Cardiac muscle cell (in vitro differentiated cells and primary cell): ENCODE measurements around the gene GPR31. TPM values are rescaled to one million over a fixed set of nuclear protein-coding genes. Genes with fewer than 3 reads are reported as not detected.

Experiments used
- DNase-seq, 2 donors: peaks; one replicate each; pipeline versions ENCODE4 v3.0.0 to v3.0.0-alpha.2; 2010 to 2017; ENCODE audit warnings: low read depth in 1 of 2, low spot score in 1 of 2
- H3K27ac ChIP-seq: fragments of 200-600 bp; sonication (generic); 2 replicates; pipeline ENCODE4 v1.5.1; 2016
- H3K27me3 ChIP-seq: fragments of 200-600 bp; sonication (generic); 2 replicates; pipeline ENCODE4 v1.6.0; 2016; ENCODE audit warnings: control low read depth
- H3K36me3 ChIP-seq: fragments of 200-600 bp; sonication (generic); 2 replicates; pipeline ENCODE4 v1.5.1; 2016; ENCODE audit warnings: control low read depth
- H3K4me1 ChIP-seq: fragments of 200-600 bp; sonication (generic); 2 replicates; pipeline ENCODE4 v1.8.1; 2017; ENCODE audit warnings: low read depth, mild to moderate bottlenecking, mixed run types
- H3K4me3 ChIP-seq: fragments of 200-600 bp; sonication (generic); 2 replicates; pipeline ENCODE4 v1.5.1; 2016; ENCODE audit warnings: mild to moderate bottlenecking
- H3K9me3 ChIP-seq: fragments of 200-600 bp; sonication (generic); 2 replicates; pipeline ENCODE4 v1.5.1; 2017; ENCODE audit warnings: low read depth, mild to moderate bottlenecking, control low read depth
- polyA plus RNA-seq: library from polyadenylated mRNA; unstranded; fragments of >200 nt; fragmentation: Nextera tagmentation; extraction: Ambion mirVana; gene quantifications from 2 replicates; pipeline ENCODE4 v1.2.1, GENCODE V29; 2016
- total RNA-seq: library from RNA; depleted of rRNA; stranded (reverse); fragments of >200 nt; gene quantifications from 2 replicates; pipeline ENCODE4 v1.2.3, GENCODE V29; 2016
- TF ChIP-seq, protein P1 (sequence below): IDR thresholded peaks from 2 replicates; pipeline ENCODE4 v1.5.1; 2012; ENCODE audit warnings: low read depth, mild to moderate bottlenecking, low read length

Gene GPR31
- total and polyA plus RNA-seq, 2 experiments from 2014 or later: not detected

DNA sequence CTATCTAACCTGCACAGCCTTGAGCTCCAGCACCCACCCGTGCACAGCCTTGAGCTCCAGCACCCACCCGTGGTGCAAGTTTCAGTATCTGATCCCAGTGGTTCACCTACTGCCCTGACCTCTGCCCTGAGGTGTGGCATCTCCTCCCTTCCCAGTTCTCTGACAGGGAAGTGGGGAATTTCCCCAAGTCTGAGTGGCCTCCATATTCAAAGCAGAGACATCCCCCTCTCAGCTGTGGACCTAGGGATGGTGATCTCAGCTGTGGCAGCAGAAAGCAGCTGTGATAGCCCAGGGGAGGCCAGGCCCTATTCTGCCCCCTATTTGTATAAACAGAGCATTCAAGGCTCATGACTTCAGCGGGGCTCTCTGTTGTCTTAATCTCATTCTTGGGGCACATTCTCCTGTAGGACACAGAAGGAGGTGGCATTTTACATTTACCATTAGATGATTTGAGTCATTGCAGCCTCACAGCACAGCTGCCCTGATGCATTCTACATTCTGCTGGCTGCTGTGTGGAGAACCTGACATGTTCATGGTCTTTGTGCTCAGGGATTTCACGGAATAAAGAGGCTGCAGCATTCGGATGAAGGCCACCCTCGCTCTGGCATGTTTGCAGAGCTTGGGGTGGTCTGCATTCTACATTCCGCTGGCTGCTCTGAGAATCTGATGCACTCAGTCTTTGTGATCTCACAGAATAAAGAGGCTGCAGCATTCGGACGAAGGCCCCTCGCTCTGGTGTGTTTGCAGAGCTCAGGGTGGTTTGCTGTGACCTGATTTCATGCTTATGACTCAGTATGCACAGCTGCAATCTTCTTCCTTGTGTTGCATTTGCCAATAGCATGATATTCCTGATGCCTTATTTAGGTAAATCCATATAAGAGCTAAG, 16.9 kb downstream of the GPR31 start:
- no peak overlapping the region for H3K27ac ChIP-seq
- DNase-seq: no peak
- H3K9me3 ChIP-seq: peaks cover 4% of the 10 kb centered on the region
- H3K4me1 ChIP-seq: no peaks in the 10 kb centered on the region
- no peak overlapping the region for H3K4me3 ChIP-seq
- H3K27me3 ChIP-seq: peaks cover 88% of the 10 kb centered on the region
- H3K36me3 ChIP-seq: no peaks in the 10 kb centered on the region
- TF ChIP-seq, protein P1, sequence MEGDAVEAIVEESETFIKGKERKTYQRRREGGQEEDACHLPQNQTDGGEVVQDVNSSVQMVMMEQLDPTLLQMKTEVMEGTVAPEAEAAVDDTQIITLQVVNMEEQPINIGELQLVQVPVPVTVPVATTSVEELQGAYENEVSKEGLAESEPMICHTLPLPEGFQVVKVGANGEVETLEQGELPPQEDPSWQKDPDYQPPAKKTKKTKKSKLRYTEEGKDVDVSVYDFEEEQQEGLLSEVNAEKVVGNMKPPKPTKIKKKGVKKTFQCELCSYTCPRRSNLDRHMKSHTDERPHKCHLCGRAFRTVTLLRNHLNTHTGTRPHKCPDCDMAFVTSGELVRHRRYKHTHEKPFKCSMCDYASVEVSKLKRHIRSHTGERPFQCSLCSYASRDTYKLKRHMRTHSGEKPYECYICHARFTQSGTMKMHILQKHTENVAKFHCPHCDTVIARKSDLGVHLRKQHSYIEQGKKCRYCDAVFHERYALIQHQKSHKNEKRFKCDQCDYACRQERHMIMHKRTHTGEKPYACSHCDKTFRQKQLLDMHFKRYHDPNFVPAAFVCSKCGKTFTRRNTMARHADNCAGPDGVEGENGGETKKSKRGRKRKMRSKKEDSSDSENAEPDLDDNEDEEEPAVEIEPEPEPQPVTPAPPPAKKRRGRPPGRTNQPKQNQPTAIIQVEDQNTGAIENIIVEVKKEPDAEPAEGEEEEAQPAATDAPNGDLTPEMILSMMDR: no peak

DNA sequence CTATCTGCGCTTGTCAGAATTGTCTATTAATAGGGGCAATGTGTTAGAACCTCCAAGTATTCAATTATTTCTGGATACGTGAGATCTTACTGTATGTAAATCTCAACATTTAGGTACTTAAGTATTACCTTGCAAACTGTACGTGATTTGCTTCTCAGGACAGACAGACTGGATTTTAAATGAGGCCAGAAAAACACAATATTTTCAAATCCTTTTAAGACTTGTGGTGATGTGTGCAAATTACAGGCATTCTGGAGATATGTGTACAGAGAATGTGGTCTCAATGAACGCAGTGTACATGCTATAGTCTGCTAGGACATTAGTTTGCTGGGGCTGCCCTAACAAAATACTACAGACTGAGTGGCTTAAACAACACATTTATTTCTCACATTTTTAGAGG, 18.0 kb downstream of the GPR31 start:
- H3K4me1 ChIP-seq: no peaks in the 10 kb centered on the region
- H3K9me3 ChIP-seq: no peaks in the 10 kb centered on the region
- no peak overlapping the region for H3K4me3 ChIP-seq
- H3K36me3 ChIP-seq: no peaks in the 10 kb centered on the region
- TF ChIP-seq, protein P1: no peak
- peaks cover 88% of the 10 kb centered on the region for H3K27me3 ChIP-seq
- DNase-seq: no peak
- H3K27ac ChIP-seq: no peak overlapping the region

DNA sequence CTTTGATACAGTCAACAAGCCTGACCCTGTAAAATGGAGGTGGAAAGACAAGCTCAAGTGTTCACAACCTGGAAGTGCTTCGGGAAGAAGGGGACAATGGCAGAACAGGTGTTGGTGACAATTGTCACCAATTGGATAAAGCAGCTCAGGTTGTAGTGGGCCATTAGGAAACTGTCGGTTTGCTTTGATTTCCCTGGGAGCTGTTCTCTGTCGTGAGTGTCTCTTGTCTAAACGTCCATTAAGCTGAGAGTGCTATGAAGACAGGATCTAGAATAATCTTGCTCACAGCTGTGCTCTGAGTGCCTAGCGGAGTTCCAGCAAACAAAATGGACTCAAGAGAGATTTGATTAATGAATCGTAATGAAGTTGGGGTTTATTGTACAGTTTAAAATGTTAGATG, 19.9 kb downstream of the GPR31 start:
- no peaks in the 10 kb centered on the region for H3K9me3 ChIP-seq
- peak in 1 of 2 donors; percentile 90 for DNase-seq
- H3K4me3 ChIP-seq: no peak overlapping the region
- H3K4me1 ChIP-seq: no peaks in the 10 kb centered on the region
- H3K27me3 ChIP-seq: peaks cover 84% of the 10 kb centered on the region
- TF ChIP-seq, protein P1: no peak
- H3K27ac ChIP-seq: no peak overlapping the region
- no peaks in the 10 kb centered on the region for H3K36me3 ChIP-seq

DNA sequence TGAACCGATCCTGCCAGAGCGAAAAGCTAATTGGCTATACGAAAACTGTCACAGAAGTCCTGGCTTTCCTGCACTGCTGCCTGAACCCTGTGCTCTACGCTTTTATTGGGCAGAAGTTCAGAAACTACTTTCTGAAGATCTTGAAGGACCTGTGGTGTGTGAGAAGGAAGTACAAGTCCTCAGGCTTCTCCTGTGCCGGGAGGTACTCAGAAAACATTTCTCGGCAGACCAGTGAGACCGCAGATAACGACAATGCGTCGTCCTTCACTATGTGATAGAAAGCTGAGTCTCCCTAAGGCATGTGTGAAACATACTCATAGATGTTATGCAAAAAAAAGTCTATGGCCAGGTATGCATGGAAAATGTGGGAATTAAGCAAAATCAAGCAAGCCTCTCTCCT, 20.7 kb downstream of the GPR31 start:
- no peak for DNase-seq
- H3K27me3 ChIP-seq: peaks cover 84% of the 10 kb centered on the region
- H3K4me3 ChIP-seq: no peak overlapping the region
- H3K4me1 ChIP-seq: no peaks in the 10 kb centered on the region
- no peak overlapping the region for H3K27ac ChIP-seq
- no peaks in the 10 kb centered on the region for H3K9me3 ChIP-seq
- TF ChIP-seq, protein P1: no peak
- H3K36me3 ChIP-seq: no peaks in the 10 kb centered on the region

DNA sequence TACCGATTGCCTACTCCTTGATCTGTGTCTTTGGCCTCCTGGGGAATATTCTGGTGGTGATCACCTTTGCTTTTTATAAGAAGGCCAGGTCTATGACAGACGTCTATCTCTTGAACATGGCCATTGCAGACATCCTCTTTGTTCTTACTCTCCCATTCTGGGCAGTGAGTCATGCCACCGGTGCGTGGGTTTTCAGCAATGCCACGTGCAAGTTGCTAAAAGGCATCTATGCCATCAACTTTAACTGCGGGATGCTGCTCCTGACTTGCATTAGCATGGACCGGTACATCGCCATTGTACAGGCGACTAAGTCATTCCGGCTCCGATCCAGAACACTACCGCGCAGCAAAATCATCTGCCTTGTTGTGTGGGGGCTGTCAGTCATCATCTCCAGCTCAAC, 21.4 kb downstream of the GPR31 start:
- no peaks in the 10 kb centered on the region for H3K36me3 ChIP-seq
- DNase-seq: no peak
- H3K9me3 ChIP-seq: no peaks in the 10 kb centered on the region
- H3K27me3 ChIP-seq: peaks cover 84% of the 10 kb centered on the region
- no peak overlapping the region for H3K4me3 ChIP-seq
- TF ChIP-seq, protein P1: no peak
- H3K4me1 ChIP-seq: no peaks in the 10 kb centered on the region
- H3K27ac ChIP-seq: no peak overlapping the region
